Endodermal cell (in vitro differentiated cells): ENCODE results near the gene MAB21L3. TPM values are rescaled to one million over a fixed set of nuclear protein-coding genes. Genes with fewer than 3 reads are reported as not detected.

Experiments
- DNase-seq: peaks from one replicate; pipeline ENCODE4 v3.0.0-alpha.2; 2017
- H3K27ac ChIP-seq: 2 replicates; pipeline ENCODE4 v1.5.1; 2013; ENCODE audit warnings: mild to moderate bottlenecking, low read depth, low read length, moderate library complexity
- H3K27me3 ChIP-seq: 2 replicates; pipeline ENCODE4 v1.6.1; 2013; ENCODE audit warnings: mild to moderate bottlenecking, low read length, moderate library complexity; ENCODE audit not compliant: insufficient read depth, control insufficient read depth, poor library complexity, severe bottlenecking
- H3K36me3 ChIP-seq: 2 replicates; pipeline ENCODE4 v1.7.0; 2013; ENCODE audit warnings: mild to moderate bottlenecking, low read length, moderate library complexity; ENCODE audit not compliant: control insufficient read depth, insufficient read depth
- H3K4me1 ChIP-seq: one replicate; pipeline ENCODE4 v1.7.0; 2013; ENCODE audit warnings: low read length; ENCODE audit not compliant: control insufficient read depth, insufficient read depth
- H3K4me3 ChIP-seq: 2 replicates; pipeline ENCODE4 v1.5.1; 2013; ENCODE audit warnings: mild to moderate bottlenecking, low read length, moderate library complexity
- H3K9ac ChIP-seq: 2 replicates; pipeline ENCODE4 v1.6.1; 2013; ENCODE audit warnings: mild to moderate bottlenecking, low read length, moderate library complexity; ENCODE audit not compliant: poor library complexity, severe bottlenecking; ENCODE audit errors: extremely low read depth
- H3K9me3 ChIP-seq: 2 replicates; pipeline ENCODE4 v1.6.1; 2013; ENCODE audit warnings: mild to moderate bottlenecking, low read length, moderate library complexity; ENCODE audit not compliant: control insufficient read depth
- H3K27ac Mint-ChIP-seq: 2 replicates; pipeline ENCODE4 v1.8.0; 2020; ENCODE audit warnings: mixed read lengths
- H3K27me3 Mint-ChIP-seq: 2 replicates; pipeline ENCODE4 v1.8.0; 2021; ENCODE audit warnings: mild to moderate bottlenecking, mixed read lengths; ENCODE audit not compliant: insufficient read depth
- H3K36me3 Mint-ChIP-seq: 2 replicates; pipeline ENCODE4 v1.8.0; 2020; ENCODE audit warnings: low read depth, mixed read lengths
- H3K4me1 Mint-ChIP-seq: 2 replicates; pipeline ENCODE4 v1.8.0; 2020; ENCODE audit warnings: mixed read lengths
- H3K4me3 Mint-ChIP-seq: 2 replicates; pipeline ENCODE4 v1.8.0; 2020; ENCODE audit warnings: mild to moderate bottlenecking, moderate library complexity, mixed read lengths
- H3K9me3 Mint-ChIP-seq: 2 replicates; pipeline ENCODE4 v1.8.0; 2020; ENCODE audit warnings: mild to moderate bottlenecking, mixed read lengths
- CTCF ChIP-seq: fragments of 200-600 bp; sonication (generic); conservative IDR thresholded peaks from 2 replicates; pipeline ENCODE4 v1.5.0; 2021; ENCODE audit warnings: antibody characterized with exemption, mild to moderate bottlenecking
- WGBS, 2 experiments: methylation state at CpG; one replicate each; pipeline versions ENCODE4 v1.1.5 to v1.1.7; 2013; ENCODE audit warnings: missing lambda C conversion rate in 2 of 2, mixed read lengths in 1 of 2; ENCODE audit not compliant: insufficient coverage in 1 of 2, insufficient read length in 1 of 2; 5-methylcytosine and 5-hydroxymethylcytosine counted together
- total RNA-seq, 2 donors: library from RNA; stranded (reverse); fragmentation: NEBNext Ultra II Directional in 1 of 2; extraction: Animal tissue kit (Norgen Biotek cat#: 25700) in 1 of 2; gene quantifications; 2 replicates in 1 of 2; 3 replicates in 1 of 2; pipeline ENCODE4 v1.2.1, GENCODE V29; 2021

The MAB21L3 gene
- total RNA-seq, 2 donors from 2014 or later = 0.09 TPM; not detected in 1

DNA sequence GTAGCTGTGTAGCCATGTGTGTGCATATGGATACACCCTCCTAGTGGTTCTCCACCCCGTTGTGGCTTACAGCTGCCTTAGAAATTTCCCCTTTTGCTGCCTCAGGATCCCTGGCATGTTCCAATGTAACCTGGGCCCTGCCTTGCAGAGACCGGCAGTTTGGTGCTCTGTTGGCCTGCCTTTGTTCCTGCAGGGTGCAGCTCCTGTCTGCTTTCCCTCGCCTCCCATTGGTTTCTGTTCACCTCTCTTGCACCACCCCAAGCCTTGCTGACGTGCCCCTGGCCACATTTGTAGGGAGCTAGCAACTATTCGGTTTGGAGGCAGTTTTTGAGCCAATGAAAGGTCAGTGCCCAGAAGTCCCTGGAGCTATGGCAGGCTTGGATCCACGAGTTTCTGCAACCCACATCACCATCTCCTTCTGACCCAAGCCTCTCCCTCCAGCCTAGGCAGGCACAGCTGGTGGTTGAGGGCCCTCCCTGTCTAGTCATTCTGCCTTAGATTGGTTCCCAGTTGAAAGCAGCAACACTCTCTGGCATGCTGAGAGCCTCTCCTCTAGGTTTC, 54.9 kb downstream of the MAB21L3 start:
- Histone ChIP-seq H3K27ac (no peak overlapping the region), H3K27me3 (peaks cover 35% of the 10 kb centered on the region), H3K4me1 (no peaks in the 10 kb centered on the region), H3K9me3 (no peaks in the 10 kb centered on the region), H3K4me3 (no peak overlapping the region), H3K36me3 (no peaks in the 10 kb centered on the region), H3K9ac (no peak overlapping the region)
- Mint-ChIP-seq H3K27me3 (peaks cover 42% of the 10 kb centered on the region), H3K27ac (no peak overlapping the region), H3K36me3 (no peaks in the 10 kb centered on the region), H3K4me3 (no peak overlapping the region), H3K4me1 (peaks cover 17% of the 10 kb centered on the region), H3K9me3 (no peaks in the 10 kb centered on the region)
- no peak for DNase-seq
- TF ChIP-seq CTCF = no peak
- WGBS, 2 experiments = 92 to 94% methylated on average over 4 to 6 of the region's 6 CpGs

DNA sequence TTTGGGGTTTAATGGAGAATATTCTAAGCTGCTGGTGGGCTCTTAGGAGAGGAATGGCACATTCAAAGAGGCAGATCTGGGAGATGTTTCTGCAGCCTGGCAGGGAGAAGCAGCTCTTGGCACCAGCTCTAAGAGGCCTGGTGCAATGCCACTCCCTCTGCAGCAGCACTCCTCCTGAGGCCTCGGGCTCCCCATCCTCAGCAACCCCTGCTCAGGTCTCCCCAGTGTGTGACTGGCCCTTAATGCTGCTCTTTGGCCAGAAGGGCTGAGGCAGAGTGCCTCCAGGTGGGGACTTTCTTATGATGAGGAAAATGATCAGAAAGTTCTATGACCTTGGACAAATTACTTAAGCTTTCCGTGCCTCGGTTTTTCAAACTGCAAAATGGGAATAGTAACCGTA, 55.5 kb downstream of the MAB21L3 start:
- no peaks in the 10 kb centered on the region for H3K4me1 ChIP-seq
- Mint-ChIP-seq H3K27me3 (peaks cover 39% of the 10 kb centered on the region), H3K36me3 (no peaks in the 10 kb centered on the region), H3K9me3 (no peaks in the 10 kb centered on the region), H3K4me3 (no peak overlapping the region), H3K4me1 (peaks cover 17% of the 10 kb centered on the region), H3K27ac (no peak overlapping the region)
- H3K9ac ChIP-seq = no peak overlapping the region
- H3K4me3 ChIP-seq = no peak overlapping the region
- H3K36me3 ChIP-seq = no peaks in the 10 kb centered on the region
- no peak overlapping the region for H3K27ac ChIP-seq
- no peaks in the 10 kb centered on the region for H3K9me3 ChIP-seq
- 88 to 94% methylated on average over 4 of the region's 4 CpGs for WGBS, 2 experiments
- no peak for DNase-seq
- TF ChIP-seq CTCF = no peak
- peaks cover 35% of the 10 kb centered on the region for H3K27me3 ChIP-seq

DNA sequence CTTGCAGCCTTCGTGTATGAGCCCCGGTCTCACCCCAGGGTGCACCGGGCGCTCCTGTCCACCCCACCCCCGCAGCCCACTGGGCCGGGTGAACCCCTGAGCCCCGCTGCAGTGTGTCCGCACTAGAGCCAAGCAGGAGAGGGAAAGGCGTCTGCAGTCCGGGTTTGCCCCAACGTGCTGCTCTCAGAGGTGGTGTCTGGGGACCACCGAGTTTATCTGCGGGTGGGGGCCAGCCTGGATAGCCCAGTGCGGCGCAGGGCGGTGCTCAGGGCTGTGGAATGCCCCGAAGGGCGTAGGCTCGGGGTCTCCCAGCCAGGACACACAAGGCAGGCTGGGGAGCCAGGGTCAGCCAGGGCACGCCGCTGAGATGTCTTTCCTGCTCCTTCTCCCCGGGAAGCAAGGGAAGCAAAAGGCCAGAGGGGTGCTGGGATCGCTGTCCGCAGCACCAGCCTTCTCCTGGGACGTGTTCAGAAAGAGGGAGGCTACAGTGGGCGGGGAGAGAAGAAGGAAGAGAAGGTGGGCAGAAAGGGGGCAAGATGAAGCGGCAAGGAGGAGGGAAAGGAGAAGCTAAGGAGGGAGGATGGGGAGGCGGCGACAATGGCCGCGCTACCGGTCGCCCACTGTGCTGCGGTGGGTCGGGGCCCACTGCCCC, 56.6 kb downstream of the MAB21L3 start:
- peaks cover 35% of the 10 kb centered on the region for H3K27me3 ChIP-seq
- no peaks in the 10 kb centered on the region for H3K9me3 Mint-ChIP-seq
- no peaks in the 10 kb centered on the region for H3K9me3 ChIP-seq
- peak overlapping the region; percentile 74 for H3K27ac ChIP-seq
- TF ChIP-seq CTCF = no peak
- WGBS, 2 experiments = 33 to 40% methylated on average over 1 to 35 of the region's 35 CpGs
- peaks cover 23% of the 10 kb centered on the region for H3K4me1 Mint-ChIP-seq
- no peaks in the 10 kb centered on the region for H3K4me1 ChIP-seq
- peak overlapping the region; percentile 70 for H3K4me3 ChIP-seq
- peak; percentile 79 for DNase-seq
- H3K27me3 Mint-ChIP-seq = peaks cover 39% of the 10 kb centered on the region
- H3K36me3 Mint-ChIP-seq = no peaks in the 10 kb centered on the region
- peak overlapping the region; percentile 74 for H3K4me3 Mint-ChIP-seq
- H3K9ac ChIP-seq = no peak overlapping the region
- H3K27ac Mint-ChIP-seq = peak overlapping the region; percentile 74
- no peaks in the 10 kb centered on the region for H3K36me3 ChIP-seq
